ENCODE measurements around the gene PAX5.

The PAX5 gene

GRCh38 chr9:36980148-36980974 is 53.7 kb downstream of the PAX5 start:
- peak; percentile 52 for TF ChIP-seq CTCF (IDR thresholded peaks at IDR 0.05; ENCODE audit: extremely low read depth, insufficient read depth, missing control alignments)
- no peak for DNase-seq (ENCODE audit: low spot score)
- in situ Hi-C loops (cut with MboI; ENCODE audit: low pct_unique_long_range_greater_than_20kb, low sequenced_read_pairs, unreplicated experiment) = no loop called here

- in situ Hi-C loops (cut with MboI; ENCODE audit: low pct_unique_long_range_greater_than_20kb, low sequenced_read_pairs, unreplicated experiment) = no loop called here
- TF ChIP-seq CTCF (IDR thresholded peaks at IDR 0.05; ENCODE audit: extremely low read depth, insufficient read depth, missing control alignments) = no peak
Observed at GRCh38 chr9:36976371-36977030, 57.6 kb downstream of the PAX5 start.

GRCh38 chr9:36974731-36975130 is 59.3 kb downstream of the PAX5 start:
- in situ Hi-C loops (cut with MboI; ENCODE audit: low pct_unique_long_range_greater_than_20kb, low sequenced_read_pairs, unreplicated experiment) = no loop called here
- no peak for TF ChIP-seq CTCF (IDR thresholded peaks at IDR 0.05; ENCODE audit: extremely low read depth, insufficient read depth, missing control alignments)
- no peak for DNase-seq (ENCODE audit: low spot score)

More at GRCh38 chr9:36976371-36977030, 57.6 kb downstream of the PAX5 start:
- no peak for DNase-seq (ENCODE audit: low spot score)

GRCh38 chr9:36971935-36972488 is 62.1 kb downstream of the PAX5 start:
- TF ChIP-seq CTCF (IDR thresholded peaks at IDR 0.05; ENCODE audit: extremely low read depth, insufficient read depth, missing control alignments) = no peak
- no peak for DNase-seq (ENCODE audit: low spot score)
- in situ Hi-C loops (cut with MboI; ENCODE audit: low pct_unique_long_range_greater_than_20kb, low sequenced_read_pairs, unreplicated experiment) = no loop called here

GRCh38 chr9:36970007-36970888 is 63.8 kb downstream of the PAX5 start:
- TF ChIP-seq CTCF (IDR thresholded peaks at IDR 0.05; ENCODE audit: extremely low read depth, insufficient read depth, missing control alignments) = no peak
- in situ Hi-C loops (cut with MboI; ENCODE audit: low pct_unique_long_range_greater_than_20kb, low sequenced_read_pairs, unreplicated experiment) = no loop called here
- DNase-seq (ENCODE audit: low spot score) = no peak

- DNase-seq (ENCODE audit: low spot score) = no peak
- in situ Hi-C loops (cut with MboI; ENCODE audit: low pct_unique_long_range_greater_than_20kb, low sequenced_read_pairs, unreplicated experiment) = no loop called here
- peak; percentile 10 for TF ChIP-seq CTCF (IDR thresholded peaks at IDR 0.05; ENCODE audit: extremely low read depth, insufficient read depth, missing control alignments)
Observed at GRCh38 chr9:36969216-36969771, 64.8 kb downstream of the PAX5 start.

Measured in GM13977 (cell line).